Heart right ventricle (tissue), 16 donors: ENCODE measurements around the gene ROCK2. TPM values are rescaled to one million over a fixed set of nuclear protein-coding genes. Genes with fewer than 3 reads are reported as not detected.
"Not testable (repeated sequence)": the region's sequence is repeated elsewhere in the genome, so short reads cannot be mapped to it uniquely, and the experiment has no call there.

Source experiments
- ATAC-seq, 8 donors: fragments of 200-7000 bp; cut with Tn5 transposase; one replicate each; pipeline ENCODE4 v1.9.1; 2020; ENCODE audit warnings: mild to moderate bottlenecking in 8 of 8, moderate library complexity in 8 of 8, moderate number of reproducible peaks in 1 of 8
- DNase-seq, 2 donors: peaks; one replicate each; pipeline ENCODE4 v3.0.0-alpha.2; 2020
- H3K27ac ChIP-seq, 10 donors: fragments of 200-600 bp; sonication (generic) in 2 of 10; one replicate each; pipeline versions ENCODE4 v1.5.0 to v1.8.0; 2020 to 2022; ENCODE audit warnings: mild to moderate bottlenecking in 3 of 10
- H3K27me3 ChIP-seq, 7 donors: fragments of 200-600 bp; one replicate each; pipeline ENCODE4 v1.8.0; 2021 to 2022; ENCODE audit warnings: mild to moderate bottlenecking in 2 of 7
- H3K36me3 ChIP-seq, 9 donors: fragments of 200-600 bp; sonication (generic) in 1 of 9; one replicate each; pipeline versions ENCODE4 v1.5.0 to v1.8.0; 2020 to 2022; ENCODE audit warnings: mild to moderate bottlenecking in 2 of 9
- H3K4me1 ChIP-seq, 9 donors: fragments of 200-600 bp; sonication (generic) in 1 of 9; one replicate each; pipeline versions ENCODE4 v1.5.0 to v1.8.0; 2020 to 2022; ENCODE audit warnings: mild to moderate bottlenecking in 4 of 9
- H3K4me3 ChIP-seq, 10 donors: fragments of 200-600 bp; sonication (generic) in 2 of 10; one replicate each; pipeline versions ENCODE4 v1.5.0 to v1.8.0; 2020 to 2022; ENCODE audit warnings: mild to moderate bottlenecking in 7 of 10, moderate library complexity in 2 of 10
- H3K9me3 ChIP-seq, 11 donors: fragments of 200-600 bp in 10 of 11; sonication (generic) in 2 of 11; one replicate each; pipeline versions ENCODE4 v1.5.0 to v1.8.0; 2013 to 2022; ENCODE audit warnings: mild to moderate bottlenecking in 2 of 11, control low read depth in 1 of 11, moderate library complexity in 1 of 11
- CTCF ChIP-seq, 9 donors: fragments of 200-600 bp; sonication (generic) in 2 of 9; IDR thresholded peaks; one replicate each; pipeline versions ENCODE4 v1.5.0 to v1.8.0; 2021 to 2022; ENCODE audit warnings: antibody characterized with exemption in 9 of 9, mild to moderate bottlenecking in 5 of 9, moderate library complexity in 1 of 9
- WGBS, 2 donors: extraction: QIAGEN DNeasy Blood & Tissue Kit; methylation state at CpG; one replicate each; pipeline ENCODE4 v1.1.7; 2013; ENCODE audit warnings: inconsistent platforms in 1 of 2; 5-methylcytosine and 5-hydroxymethylcytosine counted together
- intact Hi-C, 10 donors: fragments of 100-400 bp; cut with DNase I; formaldehyde crosslinking; loops; one replicate each; pipeline versions ENCODE4 v1.11.1 to v1.14.2; 2022
- polyA plus RNA-seq, 2 donors: library from polyadenylated mRNA; stranded (reverse); fragments of 200-250 nt; gene quantifications; one replicate each; pipeline ENCODE4 v1.2.3, GENCODE V29; 2013
- total RNA-seq, 10 donors: library from RNA; stranded (reverse); fragmentation: NEBNext Ultra II Directional in 3 of 10; extraction: Animal tissue kit (Norgen Biotek cat#: 25700) in 3 of 10; gene quantifications; one replicate each; pipeline versions ENCODE4 v1.2.1 to v1.2.4, GENCODE V29; 2021 to 2023
- donor health status: Arrhythmogenic right ventricular cardiomyopathy.
- donor health status: ischemic (EF 13 %, LVEDD 7.1; RV severe dilation, severe dysfunction).
- donor health status: healthy with polysubstance abuse.
- donor health status: DM: no; HTN: yes; CAD: no.
- donor health status: DM: no; HTN: no; CAD: no.
- donor health status: ischemic (EF 25% LVEDD 6.9; RV normal size, moderate dysfunction).
- donor health status: ischemic (EF 25% LVEDD 5.7; RV mildly dilated, moderate dysfunction).
- donor health status: healthy.
- donor health status: DM: yes; HTN: yes; CAD: no.
- donor health status: Ischemic cardiomyopathy.
- donor health status: ischemic (EF 35%, LVEDD 5.7; RV mildly dilated, moderate dysfunction).
- donor health status: nonischemic (EF 11% LVEDD 7.7; RV severe dilation, severe dysfunction).
- donor health status: DM: yes; HTN: yes; CAD: no.
- donor health status: PGD.
- donor health status: ischemic (EF 29% LVEDD 5.4; RV normal size, mild dysfunction).
- donor health status: nonischemic (EF 23%, LVEDD 6.1; RV moderate dilation, normal function).

ROCK2 gene
- total and polyA plus RNA-seq, 12 donors: 6.9 to 51.8 (median 36.5) TPM

DNA sequence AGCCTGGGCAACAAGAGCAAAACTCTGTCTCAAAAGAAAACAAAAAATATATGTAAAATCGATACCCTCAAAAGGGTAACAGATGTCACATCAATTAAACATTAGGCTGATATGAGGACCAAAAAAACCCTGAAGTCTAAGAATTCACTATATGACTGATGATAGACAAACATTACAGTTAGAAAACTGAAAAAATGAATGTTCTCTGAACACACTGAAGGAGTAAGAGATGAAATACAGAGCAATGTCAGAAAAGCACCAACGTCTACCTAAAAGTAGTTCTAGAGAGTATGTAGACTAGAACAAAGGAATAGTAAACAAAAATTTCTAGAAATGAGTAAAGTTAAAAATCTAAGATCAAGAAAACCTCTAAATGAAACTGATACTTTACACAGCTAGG, 107.3 kb downstream of the ROCK2 start:
- no peak overlapping the region for H3K4me3 ChIP-seq
- H3K4me1 ChIP-seq: peaks cover 0 to 33% (median 22%) of the 10 kb centered on the region in 9 donors
- no peak for TF ChIP-seq CTCF (IDR thresholded peaks at IDR 0.05)
- DNase-seq (no peak), ATAC-seq (no peak)
- no peak overlapping the region for H3K27ac ChIP-seq
- H3K27me3 ChIP-seq: no peaks in the 10 kb centered on the region
- H3K36me3 ChIP-seq: peaks cover 0 to 18% (median 0%) of the 10 kb centered on the region in 9 donors
- intact Hi-C loops: loop anchor here in 7 of 10 donors (2.0 to 10.0 kb wide), 5 partner anchors 105 to 208 kb away; partner anchors contain the start of gene ROCK2 (in 4 of the 7)
- WGBS, 2 donors: 79 to 91% methylated on average over 2 of the region's 2 CpGs
- H3K9me3 ChIP-seq: peaks cover 0 to 6% (median 0%) of the 10 kb centered on the region in 11 donors

- ATAC-seq (no peak), DNase-seq (no peak)
- 74 to 76% methylated on average over 3 of the region's 3 CpGs for WGBS, 2 donors
- peaks cover 0 to 6% (median 0%) of the 10 kb centered on the region in 11 donors for H3K9me3 ChIP-seq
- no peak for TF ChIP-seq CTCF (IDR thresholded peaks at IDR 0.05)
- no peaks in the 10 kb centered on the region for H3K27me3 ChIP-seq
- intact Hi-C loops: loop anchor here in 7 of 10 donors (2.0 to 10.0 kb wide), 5 partner anchors 106 to 208 kb away; partner anchors contain the start of gene ROCK2 (in 4 of the 7)
- peaks cover 0 to 33% (median 22%) of the 10 kb centered on the region in 9 donors for H3K4me1 ChIP-seq
- no peak overlapping the region for H3K27ac ChIP-seq
- H3K36me3 ChIP-seq: peaks cover 0 to 22% (median 0%) of the 10 kb centered on the region in 9 donors
- no peak overlapping the region for H3K4me3 ChIP-seq
Observed at GRCh38 chr2:11236335-11236734, 108.1 kb downstream of the ROCK2 start.

GRCh38 chr2:11235583-11235982, 108.9 kb downstream of the ROCK2 start:
- Histone ChIP-seq H3K27ac (no peak overlapping the region), H3K27me3 (no peaks in the 10 kb centered on the region), H3K36me3 (peaks cover 0 to 22% (median 0%) of the 10 kb centered on the region in 9 donors), H3K4me3 (no peak overlapping the region), H3K4me1 (peaks cover 0 to 33% (median 22%) of the 10 kb centered on the region in 9 donors), H3K9me3 (peaks cover 0 to 6% (median 0%) of the 10 kb centered on the region in 11 donors)
- DNase-seq: no peak
- intact Hi-C loops: loop anchor here in 7 of 10 donors (2.0 to 10.0 kb wide), 6 partner anchors 107 to 209 kb away; partner anchors contain the start of gene ROCK2 (in 4 of the 7)
- no peak for TF ChIP-seq CTCF (IDR thresholded peaks at IDR 0.05)
- no peak for ATAC-seq
- WGBS, 2 donors: 7 to 15% methylated on average over 2 of the region's 2 CpGs

DNA sequence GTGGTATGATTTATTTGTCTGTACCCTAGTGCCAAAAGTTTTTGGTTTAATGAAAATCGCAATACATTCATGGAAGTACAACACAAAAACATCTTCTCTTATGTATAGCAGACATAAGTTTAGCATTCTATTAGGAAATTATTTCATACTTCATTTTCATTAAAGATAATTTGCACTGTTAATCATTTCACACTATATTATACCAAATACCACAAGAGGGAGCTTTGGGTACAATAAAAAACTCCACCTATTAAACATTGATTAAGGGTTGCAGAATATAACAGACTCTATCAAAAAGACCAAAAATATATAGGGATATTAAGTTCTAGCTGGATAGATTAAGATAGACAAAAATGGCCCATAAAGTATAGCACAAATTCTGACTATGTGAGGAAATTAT, 110.1 kb downstream of the ROCK2 start:
- Histone ChIP-seq H3K36me3 (peaks cover 0 to 22% (median 0%) of the 10 kb centered on the region in 9 donors), H3K4me1 (peaks cover 0 to 29% (median 16%) of the 10 kb centered on the region in 9 donors), H3K4me3 (no peak overlapping the region), H3K27me3 (no peaks in the 10 kb centered on the region), H3K9me3 (no peaks in the 10 kb centered on the region), H3K27ac (no peak overlapping the region)
- WGBS, 2 donors: 73 to 81% methylated on average over 1 of the region's 1 CpG
- TF ChIP-seq CTCF (IDR thresholded peaks at IDR 0.05): peak; percentile 41 to 75 (median 57)
- DNase-seq: no peak
- ATAC-seq: peak in 4 of 8 donors; percentile 37 to 51 (median 46)
- intact Hi-C loops: loop anchor here in 8 of 10 donors (1.0 to 10.0 kb wide), 8 partner anchors 102 to 213 kb away; partner anchors contain the start of gene ROCK2 (in 1 of the 8)

- Histone ChIP-seq H3K4me1 (peaks cover 0 to 38% (median 26%) of the 10 kb centered on the region in 9 donors), H3K36me3 (peaks cover 0 to 34% (median 0%) of the 10 kb centered on the region in 9 donors)
- not testable (repeated sequence) for H3K4me3 ChIP-seq, H3K27ac ChIP-seq, DNase-seq, H3K9me3 ChIP-seq, H3K27me3 ChIP-seq, ATAC-seq
- WGBS, 2 donors: 92 to 97% methylated on average over 11 of the region's 11 CpGs
- intact Hi-C loops: loop anchor here in 5 of 10 donors (5.0 to 10.0 kb wide), 5 partner anchors 99 to 216 kb away; partner anchors contain the start of gene ROCK2 (in 1 of the 5)
Observed at GRCh38 chr2:11231193-11231592, 113.2 kb downstream of the ROCK2 start.
